Activated naive CD4-positive, alpha-beta T cell (primary cell): ENCODE measurements around the gene H1-8.
A peak's percentile ranks its signal among the peaks of the same experiment; 100 is the strongest.

Source experiments
- DNase-seq, 4 experiments: peaks; one replicate each; lab custom pipeline; 2025; lab: John Stamatoyannopoulos, UW

H1-8 gene

DNA sequence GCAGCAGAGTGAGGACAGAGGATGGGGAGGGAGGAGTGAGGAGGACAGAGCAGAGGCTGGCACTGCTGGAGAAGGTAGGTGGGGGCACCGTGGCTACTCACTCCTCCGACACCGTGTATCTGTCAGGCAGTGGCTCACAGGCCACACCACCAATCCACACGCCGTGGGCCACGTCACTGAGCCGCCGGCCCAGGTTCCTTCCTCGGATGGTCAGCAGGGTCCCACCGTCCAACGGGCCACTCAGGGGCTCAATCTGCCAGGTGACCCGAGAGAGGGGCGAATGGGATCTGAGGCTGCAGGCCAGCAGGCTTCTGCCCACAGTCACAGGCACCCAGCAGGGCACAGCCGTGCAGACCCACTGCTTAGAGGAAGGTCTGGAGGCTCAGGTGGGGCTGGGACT, 30.5 kb downstream of the H1-8 start:
- DNase-seq, result no peak

GRCh38 chr3:129574206-129574605, 31.2 kb downstream of the H1-8 start:
- no peak for DNase-seq

DNA sequence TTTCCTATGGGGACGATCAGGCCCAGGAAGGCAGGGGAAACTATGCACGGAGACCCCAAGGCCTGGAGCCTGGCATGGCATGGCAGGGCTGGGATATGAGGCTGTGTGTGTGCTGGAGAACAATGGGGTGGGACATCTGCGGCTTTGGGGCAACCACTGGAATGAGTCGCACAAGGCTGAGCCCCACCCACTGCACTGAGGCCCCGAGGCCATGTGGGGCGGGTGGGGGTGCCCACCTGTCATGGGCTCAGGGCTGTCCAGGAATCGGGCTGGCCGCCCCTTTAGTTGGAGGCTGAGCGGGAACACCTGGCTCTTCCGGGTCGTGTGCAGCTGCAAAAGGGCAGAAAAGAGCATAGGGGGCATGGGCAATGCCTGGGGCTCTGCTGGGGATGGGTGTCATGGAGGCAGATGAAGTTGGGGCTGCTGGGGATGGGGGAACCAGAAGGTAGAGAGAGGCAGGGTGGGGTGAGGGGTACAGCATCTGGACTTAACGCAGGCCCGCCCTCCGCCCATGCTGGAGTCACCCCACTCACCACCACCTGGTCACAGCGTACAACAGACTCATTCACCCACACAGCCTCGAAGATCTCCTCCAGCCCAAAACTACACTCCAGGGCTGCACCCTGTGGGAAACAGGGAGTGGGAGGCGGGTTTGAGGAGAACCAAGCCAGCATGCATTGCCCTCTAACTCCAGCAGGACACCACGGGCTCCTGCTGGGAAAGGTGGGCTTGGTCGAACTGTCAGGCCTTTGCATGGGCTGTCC, 32.4 kb downstream of the H1-8 start:
- no peak for DNase-seq

- DNase-seq, result no peak
These were observed 33.0 kb downstream of the H1-8 start for GRCh38 chr3:129575997-129576384.

GRCh38 chr3:129576514-129577352, 33.8 kb downstream of the H1-8 start:
- DNase-seq, result peak in 2 of 4 experiments; percentile 33 to 37

DNA sequence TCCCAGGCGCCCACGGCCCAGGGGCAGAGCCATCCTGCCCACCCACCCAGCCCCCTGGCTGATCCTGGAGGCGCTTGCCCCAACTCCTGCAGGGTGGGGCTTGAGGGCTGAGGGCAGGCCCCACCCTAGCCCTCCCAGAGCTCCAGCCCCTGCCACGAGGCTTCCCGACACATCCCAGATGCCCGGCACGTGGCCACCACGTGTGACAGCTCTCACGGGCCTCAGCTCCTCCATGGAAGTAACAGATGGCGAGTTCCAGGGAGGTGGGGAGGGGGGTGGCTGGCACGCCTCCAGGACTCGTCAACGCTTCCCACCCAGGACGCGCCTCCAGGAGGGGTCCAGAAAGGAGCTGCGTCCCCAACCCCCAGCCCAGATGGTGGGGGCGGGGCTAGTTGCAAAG, 34.4 kb downstream of the H1-8 start:
- no peak for DNase-seq

GRCh38 chr3:129577925-129578786, 35.2 kb downstream of the H1-8 start:
- DNase-seq, result no peak

DNA sequence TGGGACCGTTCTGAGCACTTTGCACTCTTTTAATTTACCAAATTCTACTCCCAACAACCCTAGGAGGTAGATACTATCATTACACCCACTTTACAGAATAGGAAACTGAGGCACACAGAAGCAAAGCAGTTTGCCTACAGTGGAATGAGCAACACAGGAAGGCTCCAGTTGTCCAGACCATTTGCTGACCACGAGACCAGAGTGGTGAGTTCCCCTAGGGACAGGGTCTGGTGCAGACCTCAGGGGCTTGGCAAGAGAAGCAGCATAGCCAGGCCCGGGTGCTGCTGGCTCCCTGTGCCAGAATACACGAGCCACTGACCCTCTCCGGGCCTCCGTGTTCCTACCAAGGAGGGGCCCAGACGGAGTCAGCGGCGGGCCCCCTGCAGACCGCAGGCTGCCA, 37.0 kb downstream of the H1-8 start:
- no peak for DNase-seq

DNA sequence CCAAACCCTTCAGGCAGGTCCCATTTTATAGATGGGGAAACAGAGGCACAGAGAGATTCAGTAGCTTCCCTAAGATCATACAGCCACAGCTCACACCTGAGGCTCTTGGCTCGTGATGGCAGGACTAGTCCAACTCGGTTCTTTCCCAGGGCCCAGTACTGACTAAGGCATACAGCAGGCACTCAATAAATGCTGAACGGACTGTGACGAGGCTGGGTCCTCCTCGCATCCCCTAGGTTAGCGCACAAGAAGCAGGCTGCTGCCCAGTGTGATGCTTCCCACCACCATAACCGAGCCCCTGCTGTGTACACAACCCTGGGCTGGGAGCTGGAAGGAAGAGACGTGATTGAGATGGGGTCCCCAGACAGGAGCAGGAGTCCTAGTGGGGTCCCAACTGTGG, 38.6 kb downstream of the H1-8 start:
- DNase-seq, result no peak

DNA sequence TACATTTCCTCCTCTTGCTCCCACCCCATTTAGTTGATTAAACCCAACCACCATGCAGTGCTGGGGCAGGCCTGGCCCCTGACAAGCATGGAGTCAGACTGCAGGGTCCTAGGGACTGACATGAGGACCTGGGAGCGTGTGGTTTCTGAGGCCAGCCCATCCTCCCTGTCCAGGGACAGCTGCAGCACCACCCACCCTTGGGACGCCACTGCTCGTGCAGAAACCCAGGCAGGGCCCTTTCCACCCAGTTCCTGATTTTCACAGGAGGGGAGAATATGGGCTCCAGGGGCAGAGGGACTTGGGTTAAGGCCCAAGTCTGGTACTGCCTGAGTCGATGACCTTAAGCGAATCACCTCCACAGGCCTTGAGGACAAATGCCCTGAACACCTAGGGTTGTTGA, 39.8 kb downstream of the H1-8 start:
- no peak for DNase-seq

DNA sequence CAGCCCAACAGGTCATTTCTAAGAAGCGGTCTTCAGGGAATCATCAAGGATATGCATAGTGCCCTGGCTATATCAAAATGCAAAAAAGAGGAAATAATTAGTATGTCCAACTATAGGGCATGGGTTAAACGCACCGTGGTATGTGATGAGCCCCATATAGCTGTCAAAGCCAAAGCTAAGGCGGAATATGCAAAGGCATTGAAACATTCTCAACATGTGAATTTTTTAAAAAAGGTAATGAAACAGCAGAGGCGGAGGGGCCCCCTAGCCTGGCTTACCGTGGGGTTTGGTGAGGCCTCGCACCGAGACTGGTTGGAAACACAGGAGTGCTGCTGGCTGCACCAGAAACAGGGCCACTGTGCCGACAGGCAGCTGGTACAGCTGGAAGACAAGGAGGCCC, 40.3 kb downstream of the H1-8 start:
- DNase-seq, result no peak

DNA sequence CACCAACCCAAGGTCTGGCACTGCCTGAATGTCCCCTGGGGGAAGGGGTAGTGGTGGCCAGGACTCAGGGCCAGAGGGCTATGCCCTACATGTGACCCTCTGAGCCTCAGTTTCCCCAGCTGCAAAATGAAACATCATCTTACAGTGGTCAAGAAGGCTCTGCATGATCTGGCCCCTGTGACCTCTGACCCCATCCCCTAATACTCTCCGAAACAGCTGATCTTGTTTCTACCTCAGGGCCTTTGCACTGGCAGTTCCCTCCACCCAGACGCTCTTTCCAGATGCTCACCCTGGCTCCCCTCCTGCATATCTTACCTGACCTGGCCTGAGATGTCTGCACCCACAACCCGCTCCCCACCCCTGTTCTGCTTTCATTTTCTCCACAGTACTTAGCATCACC, 41.7 kb downstream of the H1-8 start:
- no peak for DNase-seq

DNA sequence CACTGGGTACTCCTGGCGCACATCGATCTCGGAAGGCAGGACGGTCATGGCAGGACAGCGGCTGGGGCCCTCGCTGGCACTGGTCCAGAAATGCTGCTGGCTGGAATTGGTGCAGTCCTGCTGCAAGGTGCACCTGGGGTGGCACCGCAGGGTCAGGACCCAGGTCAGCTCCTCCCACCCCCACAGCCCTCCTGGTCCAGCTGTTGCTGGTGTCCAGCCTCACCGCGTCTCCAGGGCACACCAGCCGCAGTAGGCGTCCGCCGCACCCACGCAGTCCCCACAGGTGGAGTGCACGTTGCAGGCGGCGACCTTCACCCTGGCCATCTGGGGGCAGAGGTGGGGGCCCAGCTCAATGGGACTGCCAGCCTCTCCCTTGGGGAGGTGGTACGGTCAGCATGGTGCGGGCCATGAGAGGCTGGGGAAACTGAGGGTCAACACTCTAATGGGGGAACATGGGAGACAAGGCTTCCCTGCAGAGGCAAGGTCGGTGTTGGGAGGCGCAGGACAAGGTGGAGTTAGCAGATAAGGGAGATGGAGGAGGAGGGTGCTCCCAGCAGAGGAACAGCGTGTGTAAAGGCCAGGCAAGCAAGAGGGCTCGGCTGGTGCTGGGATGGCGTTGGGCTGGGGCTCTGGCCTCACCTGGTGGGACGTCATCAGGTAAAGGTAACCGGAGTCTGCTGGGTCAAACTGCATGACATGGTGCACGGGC, 43.1 kb downstream of the H1-8 start:
- no peak for DNase-seq

- no peak for DNase-seq
These were observed 43.9 kb downstream of the H1-8 start for GRCh38 chr3:129586746-129587430.

DNA sequence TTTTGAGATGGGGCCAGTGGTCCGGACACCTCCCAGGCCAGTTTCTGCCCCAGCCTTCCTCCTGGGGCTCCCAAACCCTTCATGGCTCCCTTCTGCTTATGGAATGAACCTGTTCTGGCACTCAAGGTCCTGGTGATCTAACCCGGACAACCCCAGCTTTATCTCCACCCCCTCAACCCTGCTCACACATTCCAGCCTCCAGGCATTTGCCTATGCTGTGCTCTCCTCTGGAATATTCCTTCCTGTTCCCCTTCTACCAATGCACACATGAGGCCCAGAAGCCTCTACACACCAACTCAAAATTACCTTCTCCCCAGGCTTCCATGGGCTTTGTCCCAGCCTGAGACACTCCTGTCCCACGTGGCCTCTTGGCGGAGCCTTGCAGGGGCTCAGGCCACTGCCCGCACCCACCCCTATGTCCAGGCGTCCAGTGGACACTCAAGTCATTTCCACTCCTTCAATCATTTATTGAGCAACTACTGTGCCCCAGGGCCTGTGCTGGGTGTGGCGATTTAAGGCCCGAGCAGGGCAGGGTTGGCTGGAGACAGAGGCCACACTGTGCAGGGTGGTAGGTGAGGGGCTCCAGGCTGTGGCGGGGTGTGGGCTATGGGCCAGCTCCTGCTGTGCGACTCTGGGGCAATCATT, 44.7 kb downstream of the H1-8 start:
- no peak for DNase-seq

DNA sequence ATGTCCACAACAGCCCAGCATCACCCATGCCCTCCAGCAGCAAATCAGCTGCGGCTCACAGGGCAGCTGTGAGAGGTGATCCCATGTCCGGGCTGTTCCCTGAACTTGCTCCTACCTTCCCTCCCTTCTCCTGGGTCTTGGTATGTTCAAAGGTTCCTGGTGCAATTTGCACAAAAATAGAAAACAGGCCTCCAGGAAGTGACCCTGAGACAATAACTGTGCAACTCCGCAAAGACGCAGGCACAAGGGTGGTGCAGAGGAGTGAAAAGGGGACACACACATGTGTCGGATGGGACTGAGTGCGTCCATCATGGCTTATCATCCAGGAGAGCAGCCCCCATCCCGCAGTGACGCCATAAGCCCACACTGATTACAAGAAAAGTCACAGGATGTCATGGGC, 47.2 kb downstream of the H1-8 start:
- no peak for DNase-seq

- no peak for DNase-seq
These were observed 49.0 kb downstream of the H1-8 start for GRCh38 chr3:129591932-129592331.

DNA sequence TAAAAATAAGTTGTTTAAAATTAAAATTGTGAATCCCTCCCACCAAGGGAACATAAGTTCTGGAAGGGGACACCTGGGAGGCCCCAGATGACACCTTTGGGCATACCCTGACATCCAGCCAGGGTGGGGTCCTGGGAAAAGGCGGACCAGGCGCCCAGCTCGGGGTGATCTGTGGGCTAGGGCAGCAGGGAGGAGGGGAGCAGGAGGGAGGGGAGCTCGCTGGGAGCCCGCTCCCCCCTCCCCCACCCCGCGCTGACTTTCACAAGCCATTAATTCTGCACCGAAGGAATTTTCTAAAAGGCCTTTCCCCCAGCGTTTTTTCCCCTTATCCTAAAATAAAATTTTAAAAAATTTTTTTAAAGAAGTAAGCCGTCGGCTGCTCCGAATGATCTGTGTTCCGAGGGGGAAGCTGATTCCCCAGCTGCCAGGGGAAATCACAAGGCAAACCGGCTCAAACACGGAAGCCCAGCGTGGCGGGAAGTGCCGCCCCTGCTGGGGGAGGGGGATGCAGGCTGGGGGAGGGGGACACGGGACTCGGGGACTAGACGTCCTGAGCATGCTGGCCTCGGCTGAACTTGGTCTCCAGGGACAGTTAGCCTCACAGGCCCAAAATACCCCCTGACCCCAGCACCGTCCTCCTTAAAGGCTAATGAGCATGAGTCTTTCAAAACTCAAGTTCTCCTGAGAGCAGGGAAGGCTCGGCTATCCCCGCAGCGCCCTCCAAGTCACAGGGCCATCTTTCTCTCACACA, 49.6 kb downstream of the H1-8 start:
- DNase-seq, result no peak

- no peak for DNase-seq
These were observed 50.2 kb downstream of the H1-8 start for GRCh38 chr3:129593230-129593594.
